Prostate gland (tissue), 2 donors: ENCODE data around the gene URM1. TPM values are rescaled to one million over a fixed set of nuclear protein-coding genes. Genes with fewer than 3 reads are reported as not detected.

ENCODE experiments used
- DNase-seq: peaks from one replicate; pipeline ENCODE4 v3.0.0-alpha.2; 2019; ENCODE audit warnings: low spot score
- H3K27ac ChIP-seq, 2 donors: fragments of 200-600 bp; sonication (generic); 2 replicates each; pipeline ENCODE4 v1.5.1; 2017 to 2019
- H3K27me3 ChIP-seq: fragments of 200-600 bp; sonication (generic); replicated peaks from 2 replicates; pipeline ENCODE4 v1.5.1; 2019; ENCODE audit not compliant: insufficient read depth
- H3K36me3 ChIP-seq, 2 donors: fragments of 200-600 bp; sonication (generic); 1 replicate in 1 of 2; 2 replicates in 1 of 2; pipeline versions ENCODE4 v1.5.1 to v1.8.1; 2017 to 2019
- H3K4me1 ChIP-seq: fragments of 200-600 bp; sonication (generic); replicated peaks from 2 replicates; pipeline ENCODE4 v1.5.1; 2019
- H3K4me3 ChIP-seq, 2 donors: fragments of 200-600 bp; sonication (generic); 2 replicates each; pipeline ENCODE4 v1.5.1; 2017 to 2019
- H3K9me3 ChIP-seq: fragments of 200-600 bp; sonication (generic); 2 replicates; pipeline ENCODE4 v1.5.1; 2017
- POLR2A ChIP-seq: fragments of 450-650 bp; IDR thresholded peaks from one replicate; pipeline ENCODE4 v1.6.1; 2016; ENCODE audit warnings: antibody characterized with exemption, mild to moderate bottlenecking
- POLR2AphosphoS5 ChIP-seq: sonication (generic); formaldehyde crosslinking; IDR thresholded peaks from one replicate; pipeline ENCODE4 v1.6.1; 2017; ENCODE audit warnings: antibody characterized with exemption
- WGBS: methylation state at CpG from one replicate; pipeline ENCODE4 v1.1.5; 2018; 5-methylcytosine and 5-hydroxymethylcytosine counted together
- intact Hi-C: fragments of 100-400 bp; cut with DNase I; formaldehyde crosslinking; loops from one replicate; pipeline ENCODE4 v1.14.2; 2022
- microRNA counts, 2 donors: library from miRNA; unstranded; fragments of <30 nt; microRNA quantifications; one replicate each; lab custom pipeline; 2016 to 2017
- microRNA-seq: library from miRNA; unstranded; fragments of <30 nt; microRNA quantifications from one replicate; pipeline ENCODE4, GENCODE V29; 2016
- total RNA-seq, 2 donors: library from RNA; depleted of rRNA; stranded (reverse); fragments of >200 nt; gene quantifications; one replicate each; pipeline ENCODE4 v1.1.0, GENCODE V29; 2016
- TF ChIP-seq, protein P1 (sequence below), 4 experiments: fragments of 200-600 bp in 2 of 4; fragments of 450-650 bp in 2 of 4; sonication (generic) in 2 of 4; IDR thresholded peaks; 1 replicate in 3 of 4; 2 replicates in 1 of 4; pipeline ENCODE4 v1.5.1; 2016 to 2019; ENCODE audit warnings: antibody characterized with exemption in 4 of 4, mild to moderate bottlenecking in 2 of 4, moderate library complexity in 2 of 4

The URM1 gene
- total RNA-seq, 2 donors from 2014 or later = 33.2 to 41.7 TPM

DNA sequence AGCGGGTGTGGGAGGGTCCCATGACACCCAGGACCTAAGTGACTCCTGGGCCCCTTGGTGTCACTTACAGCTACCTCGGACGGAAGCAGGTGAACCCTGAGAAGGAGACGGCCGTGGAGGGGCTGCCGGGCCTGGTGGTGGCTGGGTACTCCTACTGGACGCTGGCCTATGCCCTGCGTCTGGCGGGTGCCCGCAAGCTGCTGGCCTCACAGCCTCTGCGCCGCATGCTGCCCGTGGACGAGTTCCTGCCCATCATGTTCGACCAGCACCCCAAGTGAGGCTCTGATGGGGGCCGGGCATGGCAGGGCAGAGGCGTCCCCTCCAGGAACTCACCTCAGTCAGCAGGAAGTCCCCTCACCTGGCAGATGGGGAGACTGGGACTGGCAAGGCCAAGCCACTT lies 63.2 kb downstream of the URM1 start:
- Histone ChIP-seq H3K36me3 (no peaks in the 10 kb centered on the region), H3K27me3 (no peaks in the 10 kb centered on the region), H3K4me3 (no peak overlapping the region), H3K4me1 (no peaks in the 10 kb centered on the region), H3K9me3 (no peaks in the 10 kb centered on the region), H3K27ac (no peak overlapping the region)
- WGBS = 90% methylated on average over 17 of the region's 17 CpGs
- intact Hi-C loops = no loop called here
- DNase-seq = no peak
- TF ChIP-seq POLR2A (no peak), POLR2AphosphoS5 (no peak)
- TF ChIP-seq, protein P1, sequence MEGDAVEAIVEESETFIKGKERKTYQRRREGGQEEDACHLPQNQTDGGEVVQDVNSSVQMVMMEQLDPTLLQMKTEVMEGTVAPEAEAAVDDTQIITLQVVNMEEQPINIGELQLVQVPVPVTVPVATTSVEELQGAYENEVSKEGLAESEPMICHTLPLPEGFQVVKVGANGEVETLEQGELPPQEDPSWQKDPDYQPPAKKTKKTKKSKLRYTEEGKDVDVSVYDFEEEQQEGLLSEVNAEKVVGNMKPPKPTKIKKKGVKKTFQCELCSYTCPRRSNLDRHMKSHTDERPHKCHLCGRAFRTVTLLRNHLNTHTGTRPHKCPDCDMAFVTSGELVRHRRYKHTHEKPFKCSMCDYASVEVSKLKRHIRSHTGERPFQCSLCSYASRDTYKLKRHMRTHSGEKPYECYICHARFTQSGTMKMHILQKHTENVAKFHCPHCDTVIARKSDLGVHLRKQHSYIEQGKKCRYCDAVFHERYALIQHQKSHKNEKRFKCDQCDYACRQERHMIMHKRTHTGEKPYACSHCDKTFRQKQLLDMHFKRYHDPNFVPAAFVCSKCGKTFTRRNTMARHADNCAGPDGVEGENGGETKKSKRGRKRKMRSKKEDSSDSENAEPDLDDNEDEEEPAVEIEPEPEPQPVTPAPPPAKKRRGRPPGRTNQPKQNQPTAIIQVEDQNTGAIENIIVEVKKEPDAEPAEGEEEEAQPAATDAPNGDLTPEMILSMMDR (IDR thresholded peaks at IDR 0.05) = no peak

DNA sequence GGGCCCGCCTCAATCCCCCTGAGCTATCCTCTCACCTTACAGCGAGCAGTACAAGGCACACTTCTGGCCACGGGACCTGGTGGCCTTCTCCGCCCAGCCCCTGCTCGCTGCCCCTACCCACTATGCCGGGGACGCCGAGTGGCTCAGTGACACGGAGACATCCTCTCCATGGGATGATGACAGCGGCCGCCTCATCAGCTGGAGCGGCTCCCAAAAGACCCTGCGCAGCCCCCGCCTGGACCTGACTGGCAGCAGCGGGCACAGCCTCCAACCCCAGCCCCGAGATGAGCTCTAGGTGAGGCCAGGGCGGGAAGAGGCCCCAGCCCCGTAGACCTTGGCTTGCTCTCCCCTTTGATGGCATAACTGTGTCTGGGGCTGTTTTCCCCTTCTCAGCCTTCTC lies 64.4 kb downstream of the URM1 start:
- H3K4me3 ChIP-seq = no peak overlapping the region
- 93% methylated on average over 18 of the region's 18 CpGs for WGBS
- H3K4me1 ChIP-seq = no peaks in the 10 kb centered on the region
- H3K27ac ChIP-seq = no peak overlapping the region
- TF ChIP-seq POLR2A = no peak
- TF ChIP-seq, protein P1 (IDR thresholded peaks at IDR 0.05) = no peak
- TF ChIP-seq POLR2AphosphoS5 = no peak
- H3K36me3 ChIP-seq = no peaks in the 10 kb centered on the region
- DNase-seq = no peak
- intact Hi-C loops = no loop called here
- no peaks in the 10 kb centered on the region for H3K27me3 ChIP-seq
- H3K9me3 ChIP-seq = no peaks in the 10 kb centered on the region

DNA sequence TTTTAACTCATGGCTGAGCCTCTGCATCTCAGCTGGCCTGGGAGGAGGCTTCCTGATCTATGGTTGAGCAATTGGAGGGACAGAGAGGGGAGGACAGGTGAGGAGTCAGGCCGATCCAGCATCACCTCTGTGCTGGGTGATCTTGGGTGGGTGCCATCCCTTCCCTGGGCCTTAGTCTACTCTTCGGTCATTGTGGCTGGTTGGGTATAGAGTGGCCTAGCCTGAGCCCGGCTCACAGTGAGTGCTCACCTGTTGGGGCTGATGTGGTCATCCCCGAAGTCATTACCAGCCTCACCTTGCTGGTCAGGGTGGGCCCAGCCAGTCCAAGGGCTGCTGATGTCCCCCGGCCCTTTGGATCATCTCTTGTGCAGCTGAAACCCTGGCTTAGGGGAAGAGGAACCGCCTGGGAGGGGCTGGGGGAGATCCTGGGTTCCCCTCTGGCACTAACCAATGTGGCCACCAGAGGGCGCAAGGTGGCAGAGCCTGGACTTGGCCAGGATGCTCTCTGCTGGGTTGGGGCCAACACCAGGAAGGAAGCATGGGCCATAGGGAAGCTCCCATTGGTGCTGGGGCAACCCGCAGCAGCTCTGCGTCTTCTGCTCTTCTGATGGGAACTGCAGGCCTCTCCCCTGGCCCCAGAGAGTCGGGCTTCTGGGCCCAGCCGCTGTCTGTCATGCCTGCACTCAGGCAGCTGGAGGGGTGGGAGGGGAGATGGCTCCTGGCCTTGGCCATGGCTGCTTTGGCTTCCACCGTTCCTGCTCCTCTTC lies 67.4 kb downstream of the URM1 start:
- peak; percentile 72 for DNase-seq
- intact Hi-C loops = no loop called here

DNA sequence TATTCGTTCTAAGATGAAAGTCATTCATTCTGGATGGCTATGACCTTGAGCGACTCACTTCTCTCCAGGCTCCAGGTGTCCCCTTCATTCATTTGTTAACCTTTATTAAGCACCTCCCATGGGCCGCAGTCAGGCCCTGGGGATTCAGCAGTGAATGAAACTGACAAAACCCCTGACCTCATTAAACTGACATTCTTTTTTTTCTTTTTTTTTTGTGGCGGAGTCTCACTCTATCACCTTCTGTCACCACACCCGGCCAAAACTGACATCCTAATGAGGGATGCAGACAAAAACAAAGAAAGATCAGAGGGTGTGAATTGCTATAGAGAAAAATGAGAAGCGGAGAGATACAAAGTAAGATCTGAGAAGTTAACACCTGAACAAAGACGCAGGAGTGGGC lies 68.1 kb downstream of the URM1 start:
- WGBS = 89% methylated on average over 7 of the region's 7 CpGs
- intact Hi-C loops = no loop called here
- Histone ChIP-seq H3K36me3 (no peaks in the 10 kb centered on the region), H3K4me1 (no peaks in the 10 kb centered on the region), H3K9me3 (no peaks in the 10 kb centered on the region), H3K27ac (no peak overlapping the region), H3K4me3 (no peak overlapping the region), H3K27me3 (no peaks in the 10 kb centered on the region)
- TF ChIP-seq POLR2A = no peak
- TF ChIP-seq, protein P1 (IDR thresholded peaks at IDR 0.05) = no peak
- TF ChIP-seq POLR2AphosphoS5 = no peak
- no peak for DNase-seq

More for the DNA sequence above, 67.4 kb downstream of the URM1 start:
- 36% methylated on average over 12 of the region's 12 CpGs for WGBS
- Histone ChIP-seq H3K36me3 (no peaks in the 10 kb centered on the region), H3K4me1 (no peaks in the 10 kb centered on the region), H3K9me3 (no peaks in the 10 kb centered on the region), H3K4me3 (no peak overlapping the region), H3K27me3 (no peaks in the 10 kb centered on the region), H3K27ac (no peak overlapping the region)
- TF ChIP-seq POLR2A = no peak
- TF ChIP-seq, protein P1 (IDR thresholded peaks at IDR 0.05) = peak; percentile 80 to 92 (median 89)
- TF ChIP-seq POLR2AphosphoS5 = peak; percentile 81

MicroRNA genes within 50 kb of the gene (microRNA counts, 767-probe panel; counts per million panel counts)
- microRNA hsa-miR-219-2-3p (lab: Ali Mortazavi, UCI) = 0 to 431 counts per million in 2 donors

Small RNAs within 50 kb of the gene (microRNA-seq; reads per million reads assigned to microRNA genes)
- gene MIR219B = not detected

Other genes starting within 250 kb of the URM1 start
- gene PTGES2, start 243.6 kb upstream of the URM1 start, total RNA-seq = 10 to 100 TPM; 89.4 to 96.1 TPM
- gene LCN2, start 221.9 kb upstream of the URM1 start, total RNA-seq = 10 to 100 TPM; 30.5 to 43.7 TPM
- 100 to 1,000 TPM; 333 to 437 TPM for gene BBLN, start 211.1 kb upstream of the URM1 start, total RNA-seq
- 10 to 100 TPM; 55.2 to 94.0 TPM for gene CIZ1, start 179.8 kb upstream of the URM1 start, total RNA-seq
- gene DNM1, start 168.0 kb upstream of the URM1 start, total RNA-seq = 1 to 10 TPM; 2.0 to 7.7 TPM
- 100 to 1,000 TPM in 1 of 2 donors, 10 to 100 TPM in 1; 92.1 to 147 TPM for gene GOLGA2, start 95.4 kb upstream of the URM1 start, total RNA-seq
- 10 to 100 TPM; 34.8 to 38.5 TPM for gene SWI5, start 95.1 kb upstream of the URM1 start, total RNA-seq
- gene TRUB2, start 48.9 kb upstream of the URM1 start, total RNA-seq = 10 to 100 TPM; 14.6 to 27.2 TPM
- 10 to 100 TPM; 57.5 to 89.6 TPM for gene COQ4, start 48.5 kb upstream of the URM1 start, total RNA-seq
- 10 to 100 TPM; 19.2 to 21.5 TPM for gene SLC27A4, start 30.8 kb upstream of the URM1 start, total RNA-seq
- gene CERCAM, start 49.5 kb downstream of the URM1 start, total RNA-seq = 10 to 100 TPM; 25.3 to 30.5 TPM
- gene ODF2, start 84.6 kb downstream of the URM1 start, total RNA-seq = 10 to 100 TPM; 27.0 to 65.8 TPM
- 10 to 100 TPM; 31.5 to 34.2 TPM for gene GLE1, start 133.3 kb downstream of the URM1 start, total RNA-seq
- 100 to 1,000 TPM; 130 to 472 TPM for gene SPTAN1, start 181.2 kb downstream of the URM1 start, total RNA-seq